Measurements from ENCODE around the gene WDR53. TPM values are rescaled to one million over a fixed set of nuclear protein-coding genes. Genes with fewer than 3 reads are reported as not detected.

Gene WDR53
- polyA plus RNA-seq, 1 donor (not counting 4 experiments of a cell fraction or from before 2014, with no cell fraction given), result 14.2 TPM

GRCh38 chr3:196602673-196603072, 34.3 kb upstream of the WDR53 start:
- H3K4me3 ChIP-seq (ENCODE audit: control insufficient read depth in 2 of 3, extremely low read depth in 1 of 3, insufficient read depth in 2 of 3, low read depth in 1 of 3, low read length in 3 of 3), result no peak overlapping the region
- no peak overlapping the region for H2AFZ ChIP-seq (ENCODE audit: control insufficient read depth, low read length)
- no peak overlapping the region for H3K9ac ChIP-seq (ENCODE audit: control insufficient read depth, extremely low read depth, insufficient read depth, low read length)
- no peak overlapping the region for H3K4me2 ChIP-seq (ENCODE audit: control insufficient read depth, extremely low read depth, insufficient read depth, low read depth, low read length)
- H3K36me3 ChIP-seq (ENCODE audit: control insufficient read depth in 2 of 2, extremely low read depth in 1 of 2, insufficient read depth in 2 of 2, low read length in 2 of 2), result no peaks in the 10 kb centered on the region
- H3K4me1 ChIP-seq (ENCODE audit: control insufficient read depth, extremely low read depth, insufficient read depth, low read length), result no peaks in the 10 kb centered on the region
- H3K27ac ChIP-seq (ENCODE audit: control insufficient read depth, insufficient read depth, low read length), result no peak overlapping the region
- dilution Hi-C loops (cut with MboI; ENCODE audit: extremely low pct_ligation_motif_present, low sequenced_read_pairs), result no loop called here
- H4K20me1 ChIP-seq (ENCODE audit: control insufficient read depth, extremely low read depth, insufficient read depth, low read length), result no peaks in the 10 kb centered on the region
- no peaks in the 10 kb centered on the region for H3K9me3 ChIP-seq (ENCODE audit: control insufficient read depth, low read depth, low read length)
- no peak for FAIRE-seq
- peaks cover 3% of the 10 kb centered on the region for H3K27me3 ChIP-seq (ENCODE audit: control insufficient read depth, extremely low read depth, insufficient read depth, low read length)
- H3K79me2 ChIP-seq (ENCODE audit: control insufficient read depth, insufficient read depth, low read length), result no peaks in the 10 kb centered on the region
- TF ChIP-seq EZH2 (IDR thresholded peaks at IDR 0.05; ENCODE audit: low read length), result no peak
- TF ChIP-seq, protein P1, sequence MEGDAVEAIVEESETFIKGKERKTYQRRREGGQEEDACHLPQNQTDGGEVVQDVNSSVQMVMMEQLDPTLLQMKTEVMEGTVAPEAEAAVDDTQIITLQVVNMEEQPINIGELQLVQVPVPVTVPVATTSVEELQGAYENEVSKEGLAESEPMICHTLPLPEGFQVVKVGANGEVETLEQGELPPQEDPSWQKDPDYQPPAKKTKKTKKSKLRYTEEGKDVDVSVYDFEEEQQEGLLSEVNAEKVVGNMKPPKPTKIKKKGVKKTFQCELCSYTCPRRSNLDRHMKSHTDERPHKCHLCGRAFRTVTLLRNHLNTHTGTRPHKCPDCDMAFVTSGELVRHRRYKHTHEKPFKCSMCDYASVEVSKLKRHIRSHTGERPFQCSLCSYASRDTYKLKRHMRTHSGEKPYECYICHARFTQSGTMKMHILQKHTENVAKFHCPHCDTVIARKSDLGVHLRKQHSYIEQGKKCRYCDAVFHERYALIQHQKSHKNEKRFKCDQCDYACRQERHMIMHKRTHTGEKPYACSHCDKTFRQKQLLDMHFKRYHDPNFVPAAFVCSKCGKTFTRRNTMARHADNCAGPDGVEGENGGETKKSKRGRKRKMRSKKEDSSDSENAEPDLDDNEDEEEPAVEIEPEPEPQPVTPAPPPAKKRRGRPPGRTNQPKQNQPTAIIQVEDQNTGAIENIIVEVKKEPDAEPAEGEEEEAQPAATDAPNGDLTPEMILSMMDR (optimal IDR thresholded peaks at IDR 0.05 in 1 of 3, IDR thresholded peaks at IDR 0.05 in 1 of 3, conservative IDR thresholded peaks at IDR 0.05 in 1 of 3; ENCODE audit: extremely low read depth in 1 of 3, insufficient read depth in 2 of 3, low read length in 3 of 3), result no peak
- no peaks in the 10 kb centered on the region for H3K9me1 ChIP-seq (ENCODE audit: control insufficient read depth, extremely low read depth, insufficient read depth, low read length)
- no peak for DNase-seq (ENCODE audit: low read depth, low spot score)

- Histone ChIP-seq H3K9me1 (ENCODE audit: control insufficient read depth, extremely low read depth, insufficient read depth, low read length) (no peaks in the 10 kb centered on the region), H3K27me3 (ENCODE audit: control insufficient read depth, extremely low read depth, insufficient read depth, low read length) (peaks cover 3% of the 10 kb centered on the region), H2AFZ (ENCODE audit: control insufficient read depth, low read length) (no peak overlapping the region), H3K9me3 (ENCODE audit: control insufficient read depth, low read depth, low read length) (no peaks in the 10 kb centered on the region), H3K79me2 (ENCODE audit: control insufficient read depth, insufficient read depth, low read length) (no peaks in the 10 kb centered on the region), H3K9ac (ENCODE audit: control insufficient read depth, extremely low read depth, insufficient read depth, low read length) (no peak overlapping the region), H3K4me3 (ENCODE audit: control insufficient read depth in 2 of 3, extremely low read depth in 1 of 3, insufficient read depth in 2 of 3, low read depth in 1 of 3, low read length in 3 of 3) (no peak overlapping the region), H3K4me1 (ENCODE audit: control insufficient read depth, extremely low read depth, insufficient read depth, low read length) (no peaks in the 10 kb centered on the region), H3K36me3 (ENCODE audit: control insufficient read depth in 2 of 2, extremely low read depth in 1 of 2, insufficient read depth in 2 of 2, low read length in 2 of 2) (no peaks in the 10 kb centered on the region), H3K27ac (ENCODE audit: control insufficient read depth, insufficient read depth, low read length) (no peak overlapping the region), H3K4me2 (ENCODE audit: control insufficient read depth, extremely low read depth, insufficient read depth, low read depth, low read length) (no peak overlapping the region), H4K20me1 (ENCODE audit: control insufficient read depth, extremely low read depth, insufficient read depth, low read length) (no peaks in the 10 kb centered on the region)
- TF ChIP-seq EZH2 (IDR thresholded peaks at IDR 0.05; ENCODE audit: low read length), result no peak
- TF ChIP-seq, protein P1 (optimal IDR thresholded peaks at IDR 0.05 in 1 of 3, IDR thresholded peaks at IDR 0.05 in 1 of 3, conservative IDR thresholded peaks at IDR 0.05 in 1 of 3; ENCODE audit: extremely low read depth in 1 of 3, insufficient read depth in 2 of 3, low read length in 3 of 3), result no peak
- no peak for DNase-seq (ENCODE audit: low read depth, low spot score)
- dilution Hi-C loops (cut with MboI; ENCODE audit: extremely low pct_ligation_motif_present, low sequenced_read_pairs), result no loop called here
- FAIRE-seq, result no peak
These were observed 32.0 kb upstream of the WDR53 start for GRCh38 chr3:196600359-196600758.

Measured in keratinocyte (primary cell).